Prostate gland (tissue), 2 donors: ENCODE data around the gene RBFOX2. TPM values are rescaled to one million over a fixed set of nuclear protein-coding genes. Genes with fewer than 3 reads are reported as not detected.
A peak's percentile ranks its signal among the peaks of the same experiment; 100 is the strongest.

ENCODE experiments used
- DNase-seq: peaks from one replicate; pipeline ENCODE4 v3.0.0-alpha.2; 2019; ENCODE audit warnings: low spot score
- H3K27ac ChIP-seq, 2 donors: fragments of 200-600 bp; sonication (generic); 2 replicates each; pipeline ENCODE4 v1.5.1; 2017 to 2019
- H3K27me3 ChIP-seq: fragments of 200-600 bp; sonication (generic); replicated peaks from 2 replicates; pipeline ENCODE4 v1.5.1; 2019; ENCODE audit not compliant: insufficient read depth
- H3K36me3 ChIP-seq, 2 donors: fragments of 200-600 bp; sonication (generic); 1 replicate in 1 of 2; 2 replicates in 1 of 2; pipeline versions ENCODE4 v1.5.1 to v1.8.1; 2017 to 2019
- H3K4me1 ChIP-seq: fragments of 200-600 bp; sonication (generic); replicated peaks from 2 replicates; pipeline ENCODE4 v1.5.1; 2019
- H3K4me3 ChIP-seq, 2 donors: fragments of 200-600 bp; sonication (generic); 2 replicates each; pipeline ENCODE4 v1.5.1; 2017 to 2019
- H3K9me3 ChIP-seq: fragments of 200-600 bp; sonication (generic); 2 replicates; pipeline ENCODE4 v1.5.1; 2017
- POLR2A ChIP-seq: fragments of 450-650 bp; IDR thresholded peaks from one replicate; pipeline ENCODE4 v1.6.1; 2016; ENCODE audit warnings: antibody characterized with exemption, mild to moderate bottlenecking
- POLR2AphosphoS5 ChIP-seq: sonication (generic); formaldehyde crosslinking; IDR thresholded peaks from one replicate; pipeline ENCODE4 v1.6.1; 2017; ENCODE audit warnings: antibody characterized with exemption
- WGBS: methylation state at CpG from one replicate; pipeline ENCODE4 v1.1.5; 2018; 5-methylcytosine and 5-hydroxymethylcytosine counted together
- intact Hi-C: fragments of 100-400 bp; cut with DNase I; formaldehyde crosslinking; loops from one replicate; pipeline ENCODE4 v1.14.2; 2022
- total RNA-seq, 2 donors: library from RNA; depleted of rRNA; stranded (reverse); fragments of >200 nt; gene quantifications; one replicate each; pipeline ENCODE4 v1.1.0, GENCODE V29; 2016
- TF ChIP-seq, protein P1 (sequence below), 4 experiments: fragments of 200-600 bp in 2 of 4; fragments of 450-650 bp in 2 of 4; sonication (generic) in 2 of 4; IDR thresholded peaks; 1 replicate in 3 of 4; 2 replicates in 1 of 4; pipeline ENCODE4 v1.5.1; 2016 to 2019; ENCODE audit warnings: antibody characterized with exemption in 4 of 4, mild to moderate bottlenecking in 2 of 4, moderate library complexity in 2 of 4

The RBFOX2 gene
- total RNA-seq, 2 donors from 2014 or later, result 59.8 to 79.4 TPM

DNA sequence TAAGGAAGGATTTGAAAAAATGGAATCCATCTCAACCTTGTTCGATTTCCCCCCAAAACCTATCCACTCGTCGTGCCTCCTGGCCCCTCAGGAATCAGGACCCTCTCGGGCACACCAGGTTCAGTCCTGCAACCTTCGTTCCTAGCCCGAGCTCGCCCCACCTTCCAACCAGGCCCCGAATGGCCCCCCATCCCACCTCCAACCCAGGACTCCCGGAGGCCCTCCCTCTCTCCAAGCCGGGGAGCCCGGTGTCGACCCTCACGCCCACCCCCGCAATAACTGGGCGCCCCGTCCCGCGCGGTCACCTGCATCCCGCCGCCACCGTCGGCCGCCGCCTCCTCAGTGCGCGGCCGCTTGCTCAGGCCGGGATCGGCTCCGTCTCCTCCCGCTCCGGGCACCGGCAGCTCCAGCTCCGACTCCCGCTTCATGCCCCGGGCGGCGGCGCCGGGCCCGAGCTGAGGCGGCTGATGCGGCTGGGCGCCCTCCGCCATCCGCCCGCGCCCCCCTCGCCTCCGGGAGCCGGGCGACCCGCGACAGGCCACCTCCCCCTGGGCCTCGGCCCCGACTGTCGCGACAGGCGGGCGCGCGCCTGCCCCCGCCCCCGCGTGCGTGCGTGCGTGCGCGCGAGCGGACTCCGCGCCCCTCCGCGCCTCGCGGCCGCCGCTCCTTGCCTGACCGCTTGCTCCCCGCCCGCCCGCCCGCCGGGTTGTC lies 534 bp downstream of the RBFOX2 start:
- Histone ChIP-seq H3K4me1 (no peaks in the 10 kb centered on the region), H3K36me3 (no peaks in the 10 kb centered on the region), H3K27me3 (no peaks in the 10 kb centered on the region), H3K27ac (peak overlapping the region; percentile 89 to 92), H3K9me3 (no peaks in the 10 kb centered on the region), H3K4me3 (peak overlapping the region; percentile 83 to 90)
- peak; percentile 19 for DNase-seq
- under 1% methylated on average over 65 of the region's 87 CpGs for WGBS
- TF ChIP-seq POLR2A (no peak), POLR2AphosphoS5 (no peak)
- TF ChIP-seq, protein P1, sequence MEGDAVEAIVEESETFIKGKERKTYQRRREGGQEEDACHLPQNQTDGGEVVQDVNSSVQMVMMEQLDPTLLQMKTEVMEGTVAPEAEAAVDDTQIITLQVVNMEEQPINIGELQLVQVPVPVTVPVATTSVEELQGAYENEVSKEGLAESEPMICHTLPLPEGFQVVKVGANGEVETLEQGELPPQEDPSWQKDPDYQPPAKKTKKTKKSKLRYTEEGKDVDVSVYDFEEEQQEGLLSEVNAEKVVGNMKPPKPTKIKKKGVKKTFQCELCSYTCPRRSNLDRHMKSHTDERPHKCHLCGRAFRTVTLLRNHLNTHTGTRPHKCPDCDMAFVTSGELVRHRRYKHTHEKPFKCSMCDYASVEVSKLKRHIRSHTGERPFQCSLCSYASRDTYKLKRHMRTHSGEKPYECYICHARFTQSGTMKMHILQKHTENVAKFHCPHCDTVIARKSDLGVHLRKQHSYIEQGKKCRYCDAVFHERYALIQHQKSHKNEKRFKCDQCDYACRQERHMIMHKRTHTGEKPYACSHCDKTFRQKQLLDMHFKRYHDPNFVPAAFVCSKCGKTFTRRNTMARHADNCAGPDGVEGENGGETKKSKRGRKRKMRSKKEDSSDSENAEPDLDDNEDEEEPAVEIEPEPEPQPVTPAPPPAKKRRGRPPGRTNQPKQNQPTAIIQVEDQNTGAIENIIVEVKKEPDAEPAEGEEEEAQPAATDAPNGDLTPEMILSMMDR (IDR thresholded peaks at IDR 0.05), result no peak
- intact Hi-C loops, result loop anchor here (5.0 to 10.0 kb wide), 2 partner anchors 56 to 93 kb away; no protein-coding TSS in a partner anchor

DNA sequence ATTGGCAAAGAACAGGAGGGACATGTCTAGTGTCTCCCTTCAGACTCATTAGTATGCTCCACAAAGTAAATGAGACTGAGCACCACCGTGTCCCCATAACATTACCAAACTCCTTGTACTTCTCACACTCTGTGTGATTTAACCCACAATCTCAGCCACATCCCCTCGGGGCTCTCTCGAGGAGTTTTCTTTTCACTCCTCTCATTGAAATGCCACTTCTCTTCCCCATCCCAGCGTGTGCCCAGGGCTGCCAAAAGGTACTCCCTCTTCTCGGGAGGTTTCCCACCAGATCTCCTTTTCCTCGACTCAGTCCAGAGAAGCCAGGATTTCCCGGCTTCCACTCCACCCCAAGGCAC lies 1.1 kb downstream of the RBFOX2 start:
- no peaks in the 10 kb centered on the region for H3K4me1 ChIP-seq
- intact Hi-C loops, result loop anchor here (5.0 to 10.0 kb wide), 2 partner anchors 55 to 93 kb away; no protein-coding TSS in a partner anchor
- under 1% methylated on average over 7 of the region's 7 CpGs for WGBS

DNA sequence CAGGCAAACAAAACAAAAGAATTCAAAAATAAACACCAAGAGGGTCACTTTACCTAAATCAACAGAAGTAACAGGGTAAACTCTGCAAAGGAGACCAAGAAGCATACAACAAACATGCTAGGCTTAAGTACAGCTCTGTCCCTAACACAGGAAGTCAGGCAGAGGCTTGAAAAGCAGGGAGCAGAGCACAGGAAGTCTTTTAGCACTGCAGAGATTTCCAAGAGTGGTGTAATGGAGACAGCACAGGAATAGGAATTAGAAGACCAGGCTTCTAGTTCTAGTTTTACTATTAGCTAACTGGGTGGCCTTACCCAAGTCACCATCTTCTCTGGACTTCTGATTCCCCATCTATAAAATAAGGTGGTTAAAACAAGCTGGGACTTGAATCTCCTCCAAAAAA lies 1.9 kb downstream of the RBFOX2 start:
- no peaks in the 10 kb centered on the region for H3K4me1 ChIP-seq
- TF ChIP-seq, protein P1 (IDR thresholded peaks at IDR 0.05), result no peak
- TF ChIP-seq POLR2A (no peak), POLR2AphosphoS5 (no peak)
- DNase-seq, result no peak
- no peaks in the 10 kb centered on the region for H3K27me3 ChIP-seq
- no peaks in the 10 kb centered on the region for H3K9me3 ChIP-seq
- peak overlapping the region in 1 of 2 donors; percentile 90 for H3K4me3 ChIP-seq
- peak overlapping the region in 1 of 2 donors; percentile 89 for H3K27ac ChIP-seq
- intact Hi-C loops, result loop anchor here (5.0 to 10.0 kb wide), 2 partner anchors 54 to 92 kb away; no protein-coding TSS in a partner anchor
- H3K36me3 ChIP-seq, result no peaks in the 10 kb centered on the region

More for the DNA sequence above, 1.1 kb downstream of the RBFOX2 start:
- peak; percentile 7 for DNase-seq
- TF ChIP-seq POLR2AphosphoS5, result peak; percentile 5
- TF ChIP-seq, protein P1 (IDR thresholded peaks at IDR 0.05), result no peak
- H3K27me3 ChIP-seq, result no peaks in the 10 kb centered on the region
- H3K9me3 ChIP-seq, result no peaks in the 10 kb centered on the region
- peak overlapping the region; percentile 89 to 92 for H3K27ac ChIP-seq
- peak overlapping the region; percentile 83 to 90 for H3K4me3 ChIP-seq
- no peaks in the 10 kb centered on the region for H3K36me3 ChIP-seq

DNA sequence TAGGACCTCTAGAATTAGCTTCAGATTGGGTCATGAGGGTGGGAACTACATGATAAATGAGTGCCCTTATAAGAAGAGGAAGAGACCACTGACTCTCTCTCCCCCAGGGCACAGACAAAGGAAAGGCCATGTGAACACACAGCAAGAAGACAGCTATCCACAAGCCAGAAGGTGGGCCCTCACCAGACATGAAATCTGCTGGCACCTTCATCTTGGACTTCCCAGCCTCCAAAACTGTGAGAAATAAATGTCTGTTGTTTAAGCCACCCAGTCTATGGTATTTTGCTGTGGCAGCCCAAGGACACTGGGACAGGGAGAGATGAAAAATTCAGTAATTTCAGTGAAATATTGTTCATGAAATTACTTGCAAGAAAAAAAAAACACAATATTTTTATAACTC lies 5.9 kb downstream of the RBFOX2 start:
- no peak for DNase-seq
- peak overlapping the region in 1 of 2 donors; percentile 5 for H3K27ac ChIP-seq
- TF ChIP-seq POLR2AphosphoS5, result no peak
- TF ChIP-seq, protein P1 (IDR thresholded peaks at IDR 0.05), result no peak
- no peak for TF ChIP-seq POLR2A
- no peak overlapping the region for H3K4me3 ChIP-seq
- H3K9me3 ChIP-seq, result no peaks in the 10 kb centered on the region
- H3K27me3 ChIP-seq, result no peaks in the 10 kb centered on the region
- intact Hi-C loops, result loop anchor here (10.0 kb wide), 1 partner anchor 88 kb away; no protein-coding TSS in a partner anchor
- H3K4me1 ChIP-seq, result no peaks in the 10 kb centered on the region
- H3K36me3 ChIP-seq, result no peaks in the 10 kb centered on the region

DNA sequence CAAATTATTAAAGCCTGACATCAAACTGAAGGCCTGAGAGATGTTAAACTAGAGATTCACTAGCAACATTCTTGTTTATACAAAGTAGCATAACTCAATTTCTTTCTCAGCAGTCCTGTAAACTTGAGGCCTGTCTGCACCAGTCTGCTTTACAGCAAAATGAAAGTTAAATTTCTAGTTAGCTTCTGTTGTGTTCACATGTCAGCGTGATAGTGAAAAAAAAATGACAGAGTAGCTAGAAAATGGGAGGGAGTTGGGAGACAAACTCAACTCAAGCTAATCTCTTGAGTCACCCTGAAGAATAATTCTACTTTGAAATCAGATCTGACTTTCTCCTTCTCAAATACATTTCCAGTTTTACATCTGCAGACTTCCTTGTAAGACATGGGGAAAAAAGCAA lies 6.5 kb downstream of the RBFOX2 start:
- no peak overlapping the region for H3K4me3 ChIP-seq
- H3K27me3 ChIP-seq, result no peaks in the 10 kb centered on the region
- WGBS, result 0% methylated on average over 1 of the region's 1 CpG
- H3K9me3 ChIP-seq, result no peaks in the 10 kb centered on the region
- no peaks in the 10 kb centered on the region for H3K4me1 ChIP-seq
- intact Hi-C loops, result loop anchor here (10.0 kb wide), 1 partner anchor 87 kb away; no protein-coding TSS in a partner anchor
- peak overlapping the region; percentile 5 to 27 for H3K27ac ChIP-seq
- TF ChIP-seq, protein P1 (IDR thresholded peaks at IDR 0.05), result no peak
- TF ChIP-seq POLR2AphosphoS5 (peak; percentile 15), POLR2A (no peak)
- no peak for DNase-seq
- no peaks in the 10 kb centered on the region for H3K36me3 ChIP-seq
